Right lobe of liver (tissue), 4 donors: Measurements from ENCODE around the gene RAB40A.

Source experiments
- POLR2A ChIP-seq: fragments of 450-650 bp; IDR thresholded peaks from one replicate; pipeline ENCODE4 v1.6.1; 2017; ENCODE audit warnings: antibody characterized with exemption, mild to moderate bottlenecking
- TF ChIP-seq, protein P1 (sequence below), 4 donors: fragments of 200-600 bp in 3 of 4; fragments of 450-650 bp in 1 of 4; IDR thresholded peaks; one replicate each; pipeline versions ENCODE4 v1.5.1 to v1.8.0; 2016 to 2022; ENCODE audit warnings: antibody characterized with exemption in 4 of 4, mild to moderate bottlenecking in 2 of 4
- donor health status: DM: no; HTN: no; CAD: no.
- donor health status: DM: no; HTN: no; CAD: no.
- donor health status: DM: no; HTN: yes; CAD: no.

DNA sequence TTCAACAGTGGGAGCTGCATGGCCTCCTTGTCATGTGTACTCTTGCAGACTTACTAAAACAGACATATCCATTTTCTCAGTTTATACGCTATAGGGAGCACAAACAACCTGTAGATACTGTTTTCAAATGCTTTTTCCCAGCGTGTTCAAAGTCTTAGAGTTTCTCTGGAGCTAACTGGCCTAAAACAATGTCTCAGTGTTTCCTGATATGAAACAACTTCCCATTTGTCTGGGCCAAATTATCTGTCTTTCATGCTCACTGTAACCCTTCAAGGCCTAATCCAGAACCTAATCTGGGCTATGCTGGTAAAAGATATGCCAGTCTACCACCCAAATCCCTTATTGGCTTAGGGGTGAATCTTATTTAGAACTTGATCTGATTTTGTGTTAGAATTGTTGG, 38.8 kb downstream of the RAB40A start:
- TF ChIP-seq, protein P1, sequence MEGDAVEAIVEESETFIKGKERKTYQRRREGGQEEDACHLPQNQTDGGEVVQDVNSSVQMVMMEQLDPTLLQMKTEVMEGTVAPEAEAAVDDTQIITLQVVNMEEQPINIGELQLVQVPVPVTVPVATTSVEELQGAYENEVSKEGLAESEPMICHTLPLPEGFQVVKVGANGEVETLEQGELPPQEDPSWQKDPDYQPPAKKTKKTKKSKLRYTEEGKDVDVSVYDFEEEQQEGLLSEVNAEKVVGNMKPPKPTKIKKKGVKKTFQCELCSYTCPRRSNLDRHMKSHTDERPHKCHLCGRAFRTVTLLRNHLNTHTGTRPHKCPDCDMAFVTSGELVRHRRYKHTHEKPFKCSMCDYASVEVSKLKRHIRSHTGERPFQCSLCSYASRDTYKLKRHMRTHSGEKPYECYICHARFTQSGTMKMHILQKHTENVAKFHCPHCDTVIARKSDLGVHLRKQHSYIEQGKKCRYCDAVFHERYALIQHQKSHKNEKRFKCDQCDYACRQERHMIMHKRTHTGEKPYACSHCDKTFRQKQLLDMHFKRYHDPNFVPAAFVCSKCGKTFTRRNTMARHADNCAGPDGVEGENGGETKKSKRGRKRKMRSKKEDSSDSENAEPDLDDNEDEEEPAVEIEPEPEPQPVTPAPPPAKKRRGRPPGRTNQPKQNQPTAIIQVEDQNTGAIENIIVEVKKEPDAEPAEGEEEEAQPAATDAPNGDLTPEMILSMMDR (IDR thresholded peaks at IDR 0.05), result no peak
- TF ChIP-seq POLR2A, result no peak
